Hematopoietic multipotent progenitor cell (in vitro differentiated cells): Measurements from ENCODE around the gene GLI1. TPM values are rescaled to one million over a fixed set of nuclear protein-coding genes. Genes with fewer than 3 reads are reported as not detected.
A peak's percentile ranks its signal among the peaks of the same experiment; 100 is the strongest.
"Not testable (repeated sequence)": the region's sequence is repeated elsewhere in the genome, so short reads cannot be mapped to it uniquely, and the experiment has no call there.

ENCODE experiments used
- DNase-seq, 3 donors: peaks; one replicate each; pipeline ENCODE4 v3.0.0-alpha.2; 2011 to 2015; ENCODE audit warnings: low read depth in 2 of 3, low spot score in 2 of 3
- total RNA-seq: library from RNA; depleted of rRNA; stranded (reverse); fragments of >200 nt; gene quantifications from one replicate; pipeline ENCODE4 v1.2.3, GENCODE V29; 2012

Gene GLI1
- total RNA-seq, 1 donor, result 0.27 TPM

DNA sequence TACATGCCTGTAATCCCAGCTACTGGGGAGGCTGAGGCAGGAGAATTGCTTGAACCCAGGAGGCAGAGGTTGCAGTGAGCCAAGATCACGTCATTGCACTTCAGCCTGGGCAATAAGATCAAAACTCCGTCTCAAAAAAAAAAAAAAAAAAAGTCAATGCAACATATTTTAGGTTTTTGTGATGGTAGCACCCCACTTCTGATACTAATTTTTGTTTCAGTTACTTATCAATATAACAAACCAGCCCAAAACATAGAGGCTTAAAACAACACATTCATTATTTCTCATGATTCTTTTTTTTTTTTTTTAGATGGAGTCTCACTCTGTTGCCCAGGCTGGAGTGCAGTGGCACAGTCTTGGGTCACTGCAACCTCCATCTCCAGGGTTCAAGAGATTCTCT is 18.2 kb upstream of the GLI1 start:
- DNase-seq, result not testable (repeated sequence)

DNA sequence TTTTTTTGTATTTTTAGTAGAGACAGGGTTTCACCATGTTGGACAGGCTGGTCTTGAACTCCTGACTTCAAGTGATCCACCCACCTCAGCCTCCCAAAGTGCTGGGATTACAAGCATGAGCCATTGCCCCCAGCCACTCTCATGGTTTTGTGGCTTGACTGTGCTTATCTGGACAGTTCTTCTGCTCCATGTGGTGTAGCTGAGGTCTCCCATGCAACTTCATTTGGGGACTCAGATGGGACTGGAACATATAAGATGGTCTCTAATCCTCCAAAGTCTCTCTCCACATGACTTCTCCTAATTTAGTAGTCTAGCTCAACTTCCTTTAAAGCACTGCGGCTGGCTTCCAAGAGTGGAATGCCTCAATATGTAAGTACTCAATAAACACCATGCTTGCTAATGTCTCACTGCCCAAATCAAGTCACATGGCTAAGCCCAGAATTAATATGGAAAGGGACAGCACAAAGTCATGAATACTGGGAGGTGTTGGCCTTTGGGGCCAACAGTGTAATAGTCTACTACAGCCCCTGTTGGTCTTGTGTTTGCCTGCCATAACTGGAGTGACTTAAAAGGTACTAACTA is 17.6 kb upstream of the GLI1 start:
- no peak for DNase-seq

DNA sequence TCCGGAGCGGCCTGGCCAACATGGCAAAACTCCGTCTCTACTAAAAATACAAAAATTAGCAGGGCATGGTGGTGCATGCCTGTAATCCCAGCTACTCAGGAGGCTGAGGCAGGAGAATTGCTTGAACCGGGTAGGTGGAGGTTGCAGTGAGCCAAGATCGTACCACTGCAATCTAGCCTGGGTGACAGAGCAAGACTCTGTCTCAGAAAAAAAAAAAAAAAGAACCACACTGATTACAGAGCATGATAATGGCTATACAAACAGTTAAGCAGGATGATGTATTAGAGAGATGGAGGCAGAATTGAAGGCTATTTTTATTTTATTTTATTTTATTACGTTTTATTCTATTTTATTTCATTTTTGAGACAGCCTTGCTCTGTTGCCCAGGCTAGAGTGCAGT is 15.2 kb upstream of the GLI1 start:
- DNase-seq, result not testable (repeated sequence)

DNA sequence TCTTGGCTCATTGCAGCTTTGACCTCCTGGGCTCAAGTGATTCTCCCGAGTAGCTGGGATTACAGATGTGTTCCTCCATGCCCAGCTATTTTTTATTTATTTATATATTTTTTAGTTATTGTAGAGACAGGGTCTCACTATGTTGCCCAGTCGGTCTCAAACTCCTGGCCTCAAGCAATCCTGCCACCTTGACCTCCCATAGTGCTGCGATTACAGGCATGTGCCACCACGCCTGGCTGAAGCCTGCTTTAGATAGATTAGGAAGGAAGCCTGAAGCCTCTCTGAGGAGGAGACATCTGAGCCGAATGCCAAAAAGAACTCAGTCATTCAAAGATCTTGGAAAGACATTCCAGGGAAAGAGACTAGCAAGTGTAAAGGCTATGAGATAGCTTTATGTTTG is 14.8 kb upstream of the GLI1 start:
- no peak for DNase-seq

DNA sequence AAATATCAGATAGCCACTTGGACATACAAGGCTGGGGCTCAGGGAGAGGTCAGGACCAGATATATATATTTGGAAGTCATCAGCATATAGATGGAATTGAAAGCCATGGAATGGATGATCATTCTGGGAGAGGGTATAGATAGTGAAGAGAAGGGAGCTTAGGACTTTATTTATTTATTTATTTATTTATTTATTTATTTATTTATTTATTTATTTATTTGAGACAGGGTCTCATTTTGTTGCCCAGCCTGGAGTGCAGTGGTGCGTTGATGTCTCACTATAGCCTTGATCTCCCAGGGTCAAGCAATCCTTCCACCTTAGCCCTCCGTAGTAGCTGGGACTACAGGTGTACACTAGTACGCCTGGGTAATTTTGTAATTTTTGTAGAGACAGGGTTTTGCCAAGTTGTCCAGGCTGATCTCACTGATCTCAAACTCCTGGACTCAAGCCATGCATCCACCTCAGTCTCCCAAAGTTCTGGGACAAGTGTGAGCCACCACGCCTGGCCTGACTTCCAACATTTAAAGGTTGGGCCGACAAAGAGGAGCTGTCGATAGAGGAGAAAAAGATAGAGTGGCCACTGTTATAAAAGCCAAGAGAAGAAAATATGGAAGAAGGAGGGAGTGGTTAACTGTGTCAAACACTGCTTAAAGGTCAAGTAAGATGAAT is 13.2 kb upstream of the GLI1 start:
- no peak for DNase-seq

DNA sequence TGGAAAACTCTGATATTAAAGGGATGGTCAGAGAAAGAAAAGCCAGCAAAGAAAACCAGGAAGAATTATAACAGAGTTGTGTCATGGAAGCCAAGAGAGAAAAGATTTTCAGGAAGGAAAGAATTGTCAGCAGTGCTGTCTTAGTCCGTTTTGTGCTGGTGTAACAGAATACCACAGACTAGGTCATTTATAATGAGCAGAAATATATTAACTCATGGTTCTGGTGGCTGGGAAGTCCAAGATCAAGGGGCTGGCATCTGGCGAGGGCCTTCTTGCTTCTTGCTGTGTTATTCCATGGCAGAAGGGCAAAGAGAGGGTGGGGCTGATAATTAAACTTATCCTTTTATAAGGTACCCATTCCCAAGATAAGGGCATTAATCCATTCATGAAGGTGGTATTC is 10.9 kb upstream of the GLI1 start:
- DNase-seq, result no peak

DNA sequence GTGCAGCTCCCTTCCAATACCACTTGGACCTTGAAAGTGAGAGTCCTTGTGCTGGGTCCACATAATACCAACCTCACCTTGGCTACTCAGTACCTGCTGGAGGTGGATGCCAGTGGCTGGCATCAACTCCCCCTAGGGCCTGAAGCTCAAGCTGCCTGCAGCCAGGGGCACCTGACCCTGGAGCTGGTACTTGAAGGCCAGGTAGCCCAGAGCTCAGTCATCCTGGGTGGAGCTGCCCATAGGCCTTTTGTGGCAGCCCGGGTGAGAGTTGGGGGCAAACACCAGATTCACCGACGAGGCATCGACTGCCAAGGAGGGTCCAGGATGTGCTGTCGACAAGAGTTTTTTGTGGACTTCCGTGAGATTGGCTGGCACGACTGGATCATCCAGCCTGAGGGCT is 10.2 kb upstream of the GLI1 start:
- DNase-seq, result no peak

DNA sequence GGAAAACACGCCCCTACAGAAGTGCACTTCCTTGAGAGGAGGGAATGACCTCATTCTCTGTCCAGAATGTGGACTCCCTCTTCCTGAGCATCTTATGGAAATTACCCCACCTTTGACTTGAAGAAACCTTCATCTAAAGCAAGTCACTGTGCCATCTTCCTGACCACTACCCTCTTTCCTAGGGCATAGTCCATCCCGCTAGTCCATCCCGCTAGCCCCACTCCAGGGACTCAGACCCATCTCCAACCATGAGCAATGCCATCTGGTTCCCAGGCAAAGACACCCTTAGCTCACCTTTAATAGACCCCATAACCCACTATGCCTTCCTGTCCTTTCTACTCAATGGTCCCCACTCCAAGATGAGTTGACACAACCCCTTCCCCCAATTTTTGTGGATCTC is 9.5 kb upstream of the GLI1 start:
- DNase-seq, result no peak

DNA sequence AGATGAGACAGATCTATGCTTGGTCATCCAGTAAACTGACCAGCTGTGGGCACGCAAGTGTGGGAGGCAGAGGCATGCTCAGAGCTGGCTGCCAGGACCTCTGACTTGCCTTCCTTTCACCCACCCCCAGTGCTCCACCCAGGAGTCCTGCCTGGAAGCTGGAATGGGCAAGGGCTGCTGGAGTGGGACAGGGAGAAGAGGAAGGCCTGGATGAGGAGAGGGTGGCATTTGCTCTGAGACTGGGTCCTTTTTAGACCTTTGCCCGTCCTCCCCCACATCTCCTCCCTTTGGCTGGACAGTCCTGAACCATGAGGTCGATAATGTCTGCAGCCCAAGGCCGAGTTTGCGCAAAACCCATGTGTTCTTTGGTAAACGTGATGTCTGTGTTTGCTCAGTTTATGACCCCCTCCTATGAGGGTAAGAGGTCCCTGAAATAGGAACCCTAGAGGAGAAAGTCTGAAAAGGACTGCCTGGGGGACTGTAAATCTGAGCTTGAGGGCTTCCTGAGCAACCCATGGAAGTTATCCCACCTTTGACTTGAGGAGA is 8.3 kb upstream of the GLI1 start:
- DNase-seq, result no peak

DNA sequence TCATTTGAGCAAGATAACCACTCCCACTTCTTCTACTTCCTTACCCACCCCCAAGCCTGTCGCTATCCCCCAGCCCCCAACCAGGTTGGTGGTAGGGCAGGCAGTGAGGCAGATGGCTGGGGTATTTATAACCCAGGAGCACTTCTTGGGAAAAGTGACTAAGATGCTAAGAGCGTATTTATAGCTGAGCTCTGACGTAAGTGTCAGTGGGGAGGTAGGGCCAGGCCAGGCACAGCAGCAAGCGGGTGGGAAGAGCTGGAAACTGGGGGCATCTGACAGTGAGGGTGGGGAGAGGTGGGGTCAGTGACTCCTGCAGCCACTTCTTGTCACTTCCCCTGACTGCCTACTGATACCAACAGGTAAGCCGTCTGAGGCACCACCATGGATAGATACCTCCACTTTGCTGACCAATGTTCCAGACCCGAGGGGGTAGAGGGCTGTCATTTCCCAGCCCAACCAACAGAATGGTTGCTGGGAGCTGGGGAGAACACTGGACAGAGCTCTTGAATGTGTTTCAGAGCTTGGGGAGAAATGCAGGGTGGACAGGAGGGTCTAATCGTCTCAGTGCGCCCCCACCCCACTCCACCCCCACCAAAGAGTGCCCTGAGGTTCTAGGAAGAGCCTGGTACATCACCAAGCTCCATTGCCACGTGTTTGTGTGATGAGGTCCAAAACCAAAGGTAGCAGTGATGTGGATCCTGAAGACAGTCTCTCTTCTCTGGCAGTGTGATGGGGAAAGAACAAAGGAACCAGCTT is 7.2 kb upstream of the GLI1 start:
- DNase-seq, result no peak

DNA sequence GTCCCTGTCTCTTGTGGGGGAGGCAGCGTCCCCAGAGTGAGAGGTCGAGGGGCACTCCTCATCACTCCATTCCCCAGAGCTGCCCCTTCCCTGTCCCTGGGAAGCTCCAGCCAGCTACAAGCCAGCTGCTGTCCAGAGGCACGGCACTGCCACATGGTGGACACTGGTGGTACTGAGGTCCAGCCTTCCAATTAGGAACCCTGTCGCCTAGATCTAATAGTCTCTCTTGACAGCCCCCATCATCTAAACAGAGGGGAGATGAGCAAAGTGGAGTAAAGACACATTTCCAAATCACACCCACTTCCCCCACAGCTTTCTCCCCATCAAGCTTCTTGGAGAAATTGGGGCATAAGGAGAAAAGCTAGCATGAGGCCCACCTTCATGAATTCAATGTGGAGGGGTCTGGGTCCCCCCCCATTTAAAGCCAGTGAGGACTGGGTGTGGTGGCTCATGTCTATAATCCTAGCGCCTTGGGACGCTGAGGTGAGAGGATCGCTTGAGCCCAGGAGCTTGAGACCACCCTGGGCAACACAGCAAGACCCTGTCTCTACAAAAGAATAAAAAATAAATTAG is 6.6 kb upstream of the GLI1 start:
- peak in 1 of 3 donors; percentile 70 for DNase-seq

DNA sequence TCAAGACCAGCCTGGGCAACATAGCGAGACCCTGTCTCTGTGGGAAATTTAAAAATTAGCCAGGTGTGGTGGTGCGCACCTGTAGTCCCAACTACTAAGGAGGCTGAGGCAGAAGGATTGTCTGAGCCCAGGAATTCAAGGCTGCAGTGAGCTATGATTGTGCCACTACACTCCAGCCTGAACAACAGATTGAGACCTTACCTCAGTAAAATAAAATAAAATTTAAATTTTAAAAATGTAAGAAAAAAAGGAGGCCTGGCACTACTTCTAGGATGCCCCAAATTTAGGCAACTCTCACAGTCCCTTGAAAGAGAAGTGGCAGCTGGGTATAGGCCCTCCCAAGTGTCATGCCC is 5.4 kb upstream of the GLI1 start:
- DNase-seq, result no peak

DNA sequence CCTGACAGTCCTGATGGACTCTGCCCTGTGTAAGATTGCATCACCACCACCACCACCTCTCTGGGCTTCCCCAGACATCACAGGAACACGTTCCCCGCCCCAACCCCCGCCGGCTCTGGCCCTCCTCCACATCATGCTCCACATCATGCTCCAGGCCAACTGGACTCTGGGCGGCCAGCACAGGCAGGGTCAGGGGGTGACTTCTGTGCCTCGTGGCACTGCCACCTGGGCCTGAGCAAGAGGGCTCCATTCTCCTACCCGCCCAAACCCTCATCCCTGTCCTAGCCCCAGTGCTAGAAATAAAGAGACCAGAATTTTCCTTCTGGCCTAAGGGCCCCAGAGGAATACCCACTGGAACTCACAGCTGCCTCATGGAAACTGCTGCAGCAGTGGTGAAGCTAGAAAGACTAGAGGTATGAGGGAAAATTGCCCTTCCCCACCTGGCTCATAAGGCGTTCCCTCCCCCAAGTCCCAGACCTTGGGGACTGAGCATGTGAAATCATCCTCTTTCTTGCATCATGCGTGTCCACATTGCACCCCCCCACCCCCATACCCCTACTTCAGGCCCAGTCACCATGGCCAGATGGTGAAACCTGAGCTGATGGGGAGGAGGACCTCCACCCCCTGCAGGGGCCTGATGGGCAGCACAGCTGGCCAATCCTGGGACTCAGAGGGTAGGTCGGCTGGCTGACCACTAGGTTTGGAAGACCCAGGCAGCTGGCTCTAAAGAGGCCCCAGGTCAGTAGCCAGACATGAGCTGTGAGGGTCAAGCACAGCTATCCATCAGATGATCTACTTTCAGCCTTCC is 4.8 kb upstream of the GLI1 start, which contains the start of gene INHBE:
TSS of gene INHBE (plus strand) at position 742 of the 808 bp plus-strand sequence. CDS start 230 bp downstream, outside the sequence.
- no peak for DNase-seq

DNA sequence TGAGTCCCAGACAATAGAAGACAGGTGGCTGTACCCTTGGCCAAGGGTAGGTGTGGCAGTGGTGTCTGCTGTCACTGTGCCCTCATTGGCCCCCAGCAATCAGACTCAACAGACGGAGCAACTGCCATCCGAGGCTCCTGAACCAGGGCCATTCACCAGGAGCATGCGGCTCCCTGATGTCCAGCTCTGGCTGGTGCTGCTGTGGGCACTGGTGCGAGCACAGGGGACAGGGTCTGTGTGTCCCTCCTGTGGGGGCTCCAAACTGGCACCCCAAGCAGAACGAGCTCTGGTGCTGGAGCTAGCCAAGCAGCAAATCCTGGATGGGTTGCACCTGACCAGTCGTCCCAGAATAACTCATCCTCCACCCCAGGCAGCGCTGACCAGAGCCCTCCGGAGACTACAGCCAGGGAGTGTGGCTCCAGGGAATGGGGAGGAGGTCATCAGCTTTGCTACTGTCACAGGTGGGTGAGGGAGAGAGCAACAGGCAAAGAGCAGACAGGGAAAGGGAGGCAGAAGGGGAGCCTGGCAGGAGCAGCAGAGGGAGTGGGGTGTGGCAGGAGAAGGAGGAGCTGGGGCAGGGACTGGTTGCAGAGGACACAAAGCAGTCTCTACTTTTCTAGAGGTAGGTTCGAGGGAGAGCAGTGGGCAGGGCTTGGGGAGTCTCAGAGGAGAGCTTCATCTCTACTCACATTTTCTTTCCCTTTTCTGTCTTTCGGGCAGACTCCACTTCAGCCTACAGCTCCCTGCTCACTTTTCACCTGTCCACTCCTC is 4.0 kb upstream of the GLI1 start:
- no peak for DNase-seq

DNA sequence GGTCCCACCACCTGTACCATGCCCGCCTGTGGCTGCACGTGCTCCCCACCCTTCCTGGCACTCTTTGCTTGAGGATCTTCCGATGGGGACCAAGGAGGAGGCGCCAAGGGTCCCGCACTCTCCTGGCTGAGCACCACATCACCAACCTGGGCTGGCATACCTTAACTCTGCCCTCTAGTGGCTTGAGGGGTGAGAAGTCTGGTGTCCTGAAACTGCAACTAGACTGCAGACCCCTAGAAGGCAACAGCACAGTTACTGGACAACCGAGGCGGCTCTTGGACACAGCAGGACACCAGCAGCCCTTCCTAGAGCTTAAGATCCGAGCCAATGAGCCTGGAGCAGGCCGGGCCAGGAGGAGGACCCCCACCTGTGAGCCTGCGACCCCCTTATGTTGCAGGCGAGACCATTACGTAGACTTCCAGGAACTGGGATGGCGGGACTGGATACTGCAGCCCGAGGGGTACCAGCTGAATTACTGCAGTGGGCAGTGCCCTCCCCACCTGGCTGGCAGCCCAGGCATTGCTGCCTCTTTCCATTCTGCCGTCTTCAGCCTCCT is 3.4 kb upstream of the GLI1 start:
- DNase-seq, result peak in 1 of 3 donors; percentile 84

DNA sequence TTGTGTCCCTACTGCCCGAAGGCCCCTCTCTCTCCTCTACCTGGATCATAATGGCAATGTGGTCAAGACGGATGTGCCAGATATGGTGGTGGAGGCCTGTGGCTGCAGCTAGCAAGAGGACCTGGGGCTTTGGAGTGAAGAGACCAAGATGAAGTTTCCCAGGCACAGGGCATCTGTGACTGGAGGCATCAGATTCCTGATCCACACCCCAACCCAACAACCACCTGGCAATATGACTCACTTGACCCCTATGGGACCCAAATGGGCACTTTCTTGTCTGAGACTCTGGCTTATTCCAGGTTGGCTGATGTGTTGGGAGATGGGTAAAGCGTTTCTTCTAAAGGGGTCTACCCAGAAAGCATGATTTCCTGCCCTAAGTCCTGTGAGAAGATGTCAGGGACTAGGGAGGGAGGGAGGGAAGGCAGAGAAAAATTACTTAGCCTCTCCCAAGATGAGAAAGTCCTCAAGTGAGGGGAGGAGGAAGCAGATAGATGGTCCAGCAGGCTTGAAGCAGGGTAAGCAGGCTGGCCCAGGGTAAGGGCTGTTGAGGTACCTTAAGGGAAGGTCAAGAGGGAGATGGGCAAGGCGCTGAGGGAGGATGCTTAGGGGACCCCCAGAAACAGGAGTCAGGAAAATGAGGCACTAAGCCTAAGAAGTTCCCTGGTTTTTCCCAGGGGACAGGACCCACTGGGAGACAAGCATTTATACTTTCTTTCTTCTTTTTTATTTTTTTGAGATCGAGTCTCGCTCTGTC is 2.7 kb upstream of the GLI1 start:
- DNase-seq, result no peak

DNA sequence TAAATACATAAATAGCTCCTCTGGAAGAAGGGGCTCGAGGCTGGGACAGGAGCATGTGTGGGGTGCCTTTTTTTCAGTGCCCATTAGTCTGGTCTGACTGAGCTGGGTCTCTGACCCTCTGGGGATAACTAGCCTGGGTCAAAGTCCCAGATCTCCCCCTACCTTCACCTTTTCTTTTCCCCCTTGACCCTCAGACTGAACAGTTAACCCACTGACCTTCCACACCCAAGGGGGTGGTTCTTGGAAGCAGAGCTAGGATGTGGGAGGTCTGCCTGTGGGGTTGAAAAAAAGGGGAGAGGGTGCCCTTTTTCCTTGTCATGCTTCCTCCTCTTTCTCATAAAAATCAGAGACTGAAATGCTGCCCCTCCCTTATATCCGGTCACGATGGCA is 925 bp upstream of the GLI1 start:
- DNase-seq, result no peak

DNA sequence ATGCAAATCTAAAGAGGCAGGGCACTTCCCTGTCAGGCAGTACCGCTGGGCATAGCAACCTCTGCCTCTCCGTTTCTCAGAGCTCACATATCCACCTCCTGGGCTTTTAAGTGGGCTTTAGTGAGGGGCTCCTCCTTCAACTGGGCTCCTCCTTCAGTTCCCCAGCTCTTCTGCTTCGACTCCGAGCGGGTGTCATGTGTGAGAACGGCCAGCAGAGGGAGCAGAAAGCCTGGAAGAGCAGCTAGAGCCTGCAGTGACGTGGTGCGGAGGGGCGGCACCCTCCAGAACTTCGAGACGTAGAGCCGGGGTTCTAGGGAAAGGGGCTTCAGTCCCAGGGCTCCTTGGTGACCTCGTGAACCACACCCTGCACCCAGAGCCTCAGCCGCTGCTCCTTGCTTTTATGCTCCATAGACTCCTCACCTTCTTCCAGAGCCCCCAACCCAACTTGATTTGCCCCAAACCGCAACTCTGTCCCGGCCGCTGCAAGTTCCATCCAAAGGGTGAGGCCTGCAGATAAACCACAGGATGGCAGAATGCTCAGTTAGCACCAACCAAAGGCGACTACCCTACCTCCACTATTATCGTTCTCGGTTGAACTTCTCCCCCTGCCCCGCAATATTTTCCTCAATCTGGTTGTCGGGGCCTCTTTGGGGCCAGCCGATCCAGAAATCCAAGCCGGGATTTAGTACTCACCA is 383 bp upstream of the GLI1 start:
- DNase-seq, result peak; percentile 83 to 98 (median 97)
